PC-9 (cell line): ENCODE data around the gene PRRX1. TPM values are rescaled to one million over a fixed set of nuclear protein-coding genes. Genes with fewer than 3 reads are reported as not detected.

Source experiments
- BruUV-seq: library from RNA; stranded (reverse); fragments of 400-500 nt; replicated peaks from 2 replicates; lab custom pipeline; 2021; lab: Mats Ljungman, UMichigan
- CTCF ChIA-PET: fragments of 300-600 bp; sonication (Branson Sonifier 250); formaldehyde crosslinking; loops from one replicate; lab custom pipeline; 2022; ENCODE audit warnings: antibody characterized with exemption; lab: Charles Lee
- POLR2A ChIA-PET: fragments of 300-600 bp; sonication (Branson Sonifier 250); formaldehyde crosslinking; loops from one replicate; lab custom pipeline; 2022; ENCODE audit warnings: antibody characterized with exemption; ENCODE audit not compliant: unreplicated experiment; lab: Charles Lee
- DNase-seq, 2 experiments: peaks; one replicate each; pipeline versions ENCODE4 v3.0.0 to v3.0.0-alpha.2; 2015 to 2022; ENCODE audit warnings: mixed read lengths in 1 of 2
- H2AFZ ChIP-seq: fragments of 200-600 bp; sonication (generic); 2 replicates; pipeline ENCODE4 v1.8.1; 2017; ENCODE audit warnings: antibody characterized with exemption
- H3F3A ChIP-seq: fragments of 200-600 bp; sonication (generic); 2 replicates; pipeline ENCODE4 v1.8.1; 2017; ENCODE audit warnings: antibody characterized with exemption, mild to moderate bottlenecking, low read depth; ENCODE audit not compliant: insufficient read depth
- H3K27ac ChIP-seq: fragments of 200-600 bp; sonication (generic); 2 replicates; pipeline ENCODE4 v1.6.1; 2016; ENCODE audit warnings: mixed run types
- H3K27me3 ChIP-seq: fragments of 200-600 bp; sonication (generic); 2 replicates; pipeline ENCODE4 v1.6.1; 2016; ENCODE audit warnings: low read depth, mixed run types; ENCODE audit not compliant: insufficient read depth
- H3K36me3 ChIP-seq: fragments of 200-600 bp; sonication (generic); 2 replicates; pipeline ENCODE4 v1.6.1; 2016; ENCODE audit warnings: low read depth, mixed run types
- H3K4me1 ChIP-seq: fragments of 200-600 bp; sonication (generic); replicated peaks from 2 replicates; pipeline ENCODE4 v1.6.1; 2016; ENCODE audit warnings: mixed run types; ENCODE audit not compliant: insufficient read depth
- H3K4me2 ChIP-seq: fragments of 200-600 bp; sonication (generic); 2 replicates; pipeline ENCODE4 v1.6.1; 2017; ENCODE audit warnings: mixed run types
- H3K4me3 ChIP-seq: fragments of 200-600 bp; sonication (generic); 2 replicates; pipeline ENCODE4 v1.6.1; 2016; ENCODE audit warnings: mixed run types
- H3K79me2 ChIP-seq: fragments of 200-600 bp; sonication (generic); 2 replicates; pipeline ENCODE4 v1.6.1; 2017; ENCODE audit warnings: low read depth, mixed run types
- H3K9me2 ChIP-seq: fragments of 200-600 bp; sonication (generic); 2 replicates; pipeline ENCODE4 v1.8.1; 2017; ENCODE audit warnings: mild to moderate bottlenecking; ENCODE audit not compliant: insufficient read depth
- H3K9me3 ChIP-seq: fragments of 200-600 bp; sonication (generic); 2 replicates; pipeline ENCODE4 v1.8.1; 2016; ENCODE audit warnings: low read depth; ENCODE audit not compliant: insufficient read depth
- H4K20me1 ChIP-seq: fragments of 200-600 bp; sonication (generic); 2 replicates; pipeline ENCODE4 v1.8.1; 2017; ENCODE audit not compliant: insufficient read depth
- CTCF ChIP-seq: fragments of 200-600 bp; sonication (generic); conservative IDR thresholded peaks from 2 replicates; pipeline ENCODE4 v1.6.1; 2017; ENCODE audit warnings: mixed run types, antibody characterized with exemption, mild to moderate bottlenecking, moderate library complexity
- EZH2 ChIP-seq: fragments of 200-600 bp; sonication (generic); IDR thresholded peaks from 2 replicates; pipeline ENCODE4 v1.8.0; 2017; ENCODE audit warnings: antibody characterized with exemption, low read depth
- intact Hi-C: fragments of 100-400 bp; cut with micrococcal nuclease; formaldehyde crosslinking; loops from one replicate; pipeline ENCODE4 v1.10.0; 2022; ENCODE audit not compliant: unreplicated experiment
- total RNA-seq: library from RNA; stranded (reverse); gene quantifications from 2 replicates; pipeline ENCODE4 v1.2.3, GENCODE V29; 2021

Gene PRRX1
- total RNA-seq, 1 experiment from 2014 or later = not detected

- Histone ChIP-seq H3K4me3 (no peak overlapping the region), H3K9me3 (no peaks in the 10 kb centered on the region; the same call in 1 of the 2 replicates), H3K79me2 (no peaks in the 10 kb centered on the region), H3K9me2 (no peaks in the 10 kb centered on the region; the same call in 1 of the 2 replicates), H3K27ac (no peak overlapping the region), H3F3A (no peaks in the 10 kb centered on the region), H3K27me3 (no peaks in the 10 kb centered on the region), H3K36me3 (no peaks in the 10 kb centered on the region), H3K4me2 (no peak overlapping the region), H2AFZ (no peak overlapping the region), H4K20me1 (no peaks in the 10 kb centered on the region), H3K4me1 (no peaks in the 10 kb centered on the region)
- POLR2A ChIA-PET = no interaction called here
- CTCF ChIA-PET = no interaction called here
- no TSS peak for BruUV-seq
- no peak for DNase-seq
- TF ChIP-seq EZH2 = no peak
- TF ChIP-seq CTCF = no peak
- intact Hi-C loops = no loop called here
Observed at GRCh38 chr1:170714938-170715337, 51.0 kb downstream of the PRRX1 start.

- Histone ChIP-seq H3K9me2 (no peaks in the 10 kb centered on the region), H4K20me1 (no peaks in the 10 kb centered on the region), H3K4me1 (no peaks in the 10 kb centered on the region), H2AFZ (no peak overlapping the region), H3K4me3 (no peak overlapping the region), H3K27ac (no peak overlapping the region), H3F3A (no peaks in the 10 kb centered on the region), H3K36me3 (no peaks in the 10 kb centered on the region), H3K79me2 (no peaks in the 10 kb centered on the region), H3K9me3 (no peaks in the 10 kb centered on the region; the same call in 1 of the 2 replicates), H3K27me3 (no peaks in the 10 kb centered on the region), H3K4me2 (no peak overlapping the region)
- TF ChIP-seq CTCF = no peak
- no peak for TF ChIP-seq EZH2
- POLR2A ChIA-PET = no interaction called here
- CTCF ChIA-PET = no interaction called here
- intact Hi-C loops = no loop called here
- DNase-seq = no peak
- BruUV-seq = no TSS peak
Observed at GRCh38 chr1:170716835-170717429, 53.0 kb downstream of the PRRX1 start.

- no peak for TF ChIP-seq CTCF
- TF ChIP-seq EZH2 = no peak
- no peak overlapping the region for H3K27ac ChIP-seq
- H3K79me2 ChIP-seq = no peaks in the 10 kb centered on the region
- DNase-seq = no peak
- H3K4me1 ChIP-seq = no peaks in the 10 kb centered on the region
- no peaks in the 10 kb centered on the region for H3K27me3 ChIP-seq
- ChIA-PET POLR2A (no interaction called here), CTCF (no interaction called here)
- H3K36me3 ChIP-seq = no peaks in the 10 kb centered on the region
- H2AFZ ChIP-seq = 0 out of 2 replicates have a peak overlapping the region, but pooled peaks have one; percentile 16
- intact Hi-C loops = no loop called here
- H4K20me1 ChIP-seq = no peaks in the 10 kb centered on the region
- no peaks in the 10 kb centered on the region for H3F3A ChIP-seq
- no peaks in the 10 kb centered on the region for H3K9me2 ChIP-seq
- H3K4me2 ChIP-seq = no peak overlapping the region
- no peak overlapping the region for H3K4me3 ChIP-seq
- BruUV-seq = no TSS peak
- H3K9me3 ChIP-seq = no peaks in the 10 kb centered on the region
Observed at GRCh38 chr1:170720661-170721060, 56.7 kb downstream of the PRRX1 start.
